HEK293T (cell line): ENCODE measurements around the gene ARHGEF7.

Experiments used
- BHLHE40 ChIP-seq: fragments of 450-650 bp; IDR thresholded peaks from 2 replicates; pipeline ENCODE4 v1.6.1; 2016; ENCODE audit warnings: mild to moderate bottlenecking, moderate library complexity, borderline replicate concordance
- CTBP1 ChIP-seq: fragments of 450-650 bp; IDR thresholded peaks from 2 replicates; pipeline ENCODE4 v1.6.1; 2016; ENCODE audit warnings: borderline replicate concordance
- ELF4 ChIP-seq: fragments of 450-650 bp; IDR thresholded peaks from 2 replicates; pipeline ENCODE4 v1.6.1; 2017; ENCODE audit warnings: antibody characterized with exemption
- FOXA1 ChIP-seq: fragments of 450-650 bp; IDR thresholded peaks from 2 replicates; pipeline ENCODE4 v1.6.1; 2016; ENCODE audit warnings: mild to moderate bottlenecking
- FOXK2 ChIP-seq: fragments of 450-650 bp; IDR thresholded peaks from 2 replicates; pipeline ENCODE4 v1.6.1; 2016; ENCODE audit warnings: mild to moderate bottlenecking
- FOXM1 ChIP-seq: fragments of 450-650 bp; IDR thresholded peaks from 2 replicates; pipeline ENCODE4 v1.6.1; 2017; ENCODE audit warnings: mild to moderate bottlenecking, borderline replicate concordance
- L3MBTL2 ChIP-seq: fragments of 450-650 bp; conservative IDR thresholded peaks from 2 replicates; pipeline ENCODE4 v1.6.1; 2016; ENCODE audit warnings: mild to moderate bottlenecking
- NFRKB ChIP-seq: fragments of 450-650 bp; IDR thresholded peaks from 2 replicates; pipeline ENCODE4 v1.6.1; 2016; ENCODE audit warnings: mild to moderate bottlenecking, moderate library complexity
- PKNOX1 ChIP-seq: fragments of 450-650 bp; IDR thresholded peaks from 2 replicates; pipeline ENCODE4 v1.6.1; 2016
- SUZ12 ChIP-seq: fragments of 450-650 bp; IDR thresholded peaks from 2 replicates; pipeline ENCODE4 v1.6.1; 2016; ENCODE audit warnings: mild to moderate bottlenecking
- TARDBP ChIP-seq: fragments of 450-650 bp; IDR thresholded peaks from 2 replicates; pipeline ENCODE4 v1.6.1; 2016
- ZNF384 ChIP-seq: fragments of 450-650 bp; IDR thresholded peaks from 2 replicates; pipeline ENCODE4 v1.6.1; 2016

- TF ChIP-seq CTBP1 (no peak), BHLHE40 (no peak), ELF4 (no peak), PKNOX1 (no peak), TARDBP (no peak), FOXK2 (no peak), NFRKB (no peak), FOXM1 (no peak), L3MBTL2 (no peak), ZNF384 (no peak), SUZ12 (no peak), FOXA1 (no peak)
Observed at GRCh38 chr13:111210091-111210490, 95.0 kb downstream of the ARHGEF7 start.
